HCT116 (cell line): ENCODE measurements around the gene RTL10.

Experiments used
- EZH2phosphoT487 ChIP-seq: fragments of 200-600 bp; IDR thresholded peaks from 2 replicates; pipeline ENCODE4 v1.6.1; 2018; ENCODE audit warnings: antibody characterized with exemption, borderline replicate concordance
- POLR2A ChIP-seq: IDR thresholded peaks from 2 replicates; pipeline ENCODE4 v1.7.0; 2011; ENCODE audit warnings: borderline replicate concordance; ENCODE audit not compliant: insufficient read depth, insufficient read length; ENCODE audit errors: extremely low read depth
- ZFX ChIP-seq: fragments of 450-650 bp; IDR thresholded peaks from 2 replicates; pipeline ENCODE4 v1.6.1; 2017
- ZNF274 ChIP-seq: fragments of 200-500 bp; sonication (Bioruptor generic); IDR thresholded peaks from 2 replicates; pipeline ENCODE4 v1.6.1; 2014; ENCODE audit warnings: mild to moderate bottlenecking, low read depth, low read length, inconsistent platforms
- TF ChIP-seq, protein P1 (sequence below), 3 experiments: fragments of 200-600 bp in 1 of 3; sonication (generic) in 1 of 3; IDR thresholded peaks in 2 of 3; conservative IDR thresholded peaks in 1 of 3; 2 replicates each; pipeline ENCODE4 v1.5.1; 2012 to 2017; ENCODE audit warnings: low read depth in 2 of 3, low read length in 2 of 3, antibody characterized with exemption in 1 of 3, borderline replicate concordance in 1 of 3, control low read depth in 1 of 3, mild to moderate bottlenecking in 1 of 3, mixed read lengths in 1 of 3, mixed run types in 1 of 3, moderate library complexity in 1 of 3; ENCODE audit not compliant: insufficient read depth in 1 of 3

DNA sequence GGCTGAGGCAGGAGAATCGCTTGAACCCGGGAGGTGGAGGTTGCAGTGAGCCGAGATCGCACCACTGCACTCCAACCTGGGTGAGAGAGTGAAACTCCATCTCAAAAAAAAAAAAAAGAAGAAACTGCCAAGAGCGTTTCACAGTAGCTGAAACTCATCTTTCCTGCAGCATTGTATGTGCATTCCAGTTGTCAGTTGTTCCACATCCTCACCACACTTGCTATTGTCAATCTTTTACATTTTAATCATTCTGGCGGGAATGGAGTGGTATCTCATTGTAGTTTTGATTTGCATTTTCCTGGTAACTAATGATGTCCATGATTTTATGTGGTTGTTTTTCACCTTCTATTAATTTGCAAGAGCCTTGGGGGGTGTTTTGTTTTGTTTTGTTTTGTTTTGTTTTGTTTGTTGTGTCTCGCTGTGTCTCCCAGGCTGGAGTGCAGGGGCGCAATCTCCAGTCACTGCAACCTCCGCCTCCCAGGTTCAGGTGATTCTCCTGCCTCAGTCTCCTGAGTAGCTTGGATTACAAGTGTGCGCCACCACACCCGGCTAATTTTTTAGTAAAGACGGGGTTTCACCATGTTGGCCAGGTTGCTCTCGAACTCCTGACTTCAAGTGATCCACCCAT is 8.1 kb upstream of the RTL10 start:
- no peak for TF ChIP-seq POLR2A
- TF ChIP-seq, protein P1, sequence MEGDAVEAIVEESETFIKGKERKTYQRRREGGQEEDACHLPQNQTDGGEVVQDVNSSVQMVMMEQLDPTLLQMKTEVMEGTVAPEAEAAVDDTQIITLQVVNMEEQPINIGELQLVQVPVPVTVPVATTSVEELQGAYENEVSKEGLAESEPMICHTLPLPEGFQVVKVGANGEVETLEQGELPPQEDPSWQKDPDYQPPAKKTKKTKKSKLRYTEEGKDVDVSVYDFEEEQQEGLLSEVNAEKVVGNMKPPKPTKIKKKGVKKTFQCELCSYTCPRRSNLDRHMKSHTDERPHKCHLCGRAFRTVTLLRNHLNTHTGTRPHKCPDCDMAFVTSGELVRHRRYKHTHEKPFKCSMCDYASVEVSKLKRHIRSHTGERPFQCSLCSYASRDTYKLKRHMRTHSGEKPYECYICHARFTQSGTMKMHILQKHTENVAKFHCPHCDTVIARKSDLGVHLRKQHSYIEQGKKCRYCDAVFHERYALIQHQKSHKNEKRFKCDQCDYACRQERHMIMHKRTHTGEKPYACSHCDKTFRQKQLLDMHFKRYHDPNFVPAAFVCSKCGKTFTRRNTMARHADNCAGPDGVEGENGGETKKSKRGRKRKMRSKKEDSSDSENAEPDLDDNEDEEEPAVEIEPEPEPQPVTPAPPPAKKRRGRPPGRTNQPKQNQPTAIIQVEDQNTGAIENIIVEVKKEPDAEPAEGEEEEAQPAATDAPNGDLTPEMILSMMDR (IDR thresholded peaks at IDR 0.05 in 2 of 3, conservative IDR thresholded peaks at IDR 0.05 in 1 of 3; ENCODE audit: borderline replicate concordance in 1 of 3, insufficient read depth in 1 of 3, low read depth in 2 of 3, low read length in 2 of 3), result no peak
- TF ChIP-seq ZNF274, result no peak
- no peak for TF ChIP-seq EZH2phosphoT487
- no peak for TF ChIP-seq ZFX
